Body of pancreas (tissue), 4 donors: ENCODE data around the gene SPOP. TPM values are rescaled to one million over a fixed set of nuclear protein-coding genes. Genes with fewer than 3 reads are reported as not detected.
A peak's percentile ranks its signal among the peaks of the same experiment; 100 is the strongest.

Experiments
- ATAC-seq: fragments of 150-250 bp; one replicate; pipeline ENCODE4 v1.9.1; 2016
- DNase-seq, 4 donors: peaks; one replicate each; pipeline ENCODE4 v3.0.0-alpha.2; 2019
- H3K27ac ChIP-seq, 4 donors: fragments of 200-600 bp; sonication (generic); 1 replicate in 3 of 4; 2 replicates in 1 of 4; pipeline versions ENCODE4 v1.5.1 to v1.6.1; 2016 to 2019; ENCODE audit warnings: mild to moderate bottlenecking in 1 of 4, mixed read lengths in 1 of 4, moderate library complexity in 1 of 4
- H3K27me3 ChIP-seq, 2 donors: fragments of 200-600 bp; sonication (generic); one replicate each; pipeline ENCODE4 v1.6.0; 2016; ENCODE audit warnings: mild to moderate bottlenecking in 1 of 2
- H3K36me3 ChIP-seq, 2 donors: fragments of 200-600 bp; sonication (generic); replicated peaks in 1 of 2; 2 replicates each; pipeline ENCODE4 v1.5.1; 2016; ENCODE audit warnings: low read depth in 2 of 2; ENCODE audit not compliant: insufficient read depth in 1 of 2
- H3K4me1 ChIP-seq: fragments of 200-600 bp; sonication (generic); one replicate; pipeline ENCODE4 v1.6.0; 2016
- H3K4me3 ChIP-seq, 2 donors: fragments of 200-600 bp; sonication (generic); 1 replicate in 1 of 2; 2 replicates in 1 of 2; pipeline ENCODE4 v1.5.1; 2016 to 2019
- H3K9me3 ChIP-seq, 3 donors: fragments of 200-600 bp; sonication (generic); 1 replicate in 2 of 3; 2 replicates in 1 of 3; pipeline ENCODE4 v1.5.1; 2016
- CTCF ChIP-seq, 7 experiments: fragments of 450-650 bp in 4 of 7; fragments of 200-600 bp in 3 of 7; sonication (generic) in 3 of 7; IDR thresholded peaks; one replicate each; pipeline ENCODE4 v1.5.1; 2016 to 2019; ENCODE audit warnings: antibody characterized with exemption in 7 of 7
- POLR2A ChIP-seq, 3 donors: fragments of 450-650 bp; IDR thresholded peaks; one replicate each; pipeline ENCODE4 v1.6.1; 2016; ENCODE audit warnings: antibody characterized with exemption in 3 of 3, mild to moderate bottlenecking in 2 of 3
- WGBS, 2 donors: methylation state at CpG; one replicate each; pipeline ENCODE4 v1.1.5; 2017; 5-methylcytosine and 5-hydroxymethylcytosine counted together
- intact Hi-C: fragments of 100-400 bp; cut with DNase I; formaldehyde crosslinking; loops from one replicate; pipeline ENCODE4 v1.15.1; 2023
- total RNA-seq, 2 donors: library from RNA; depleted of rRNA; stranded (reverse); fragments of >200 nt; gene quantifications; one replicate each; pipeline ENCODE4 v1.1.0, GENCODE V29; 2016

SPOP gene
- total RNA-seq, 2 donors from 2014 or later, result 42.3 to 57.4 TPM

GRCh38 chr17:49577963-49578362, 99.9 kb downstream of the SPOP start:
- Histone ChIP-seq H3K9me3 (no peaks in the 10 kb centered on the region), H3K36me3 (no peaks in the 10 kb centered on the region), H3K4me1 (peaks cover 21% of the 10 kb centered on the region), H3K27ac (no peak overlapping the region), H3K27me3 (peaks cover 0 to 32% of the 10 kb centered on the region in 2 donors), H3K4me3 (no peak overlapping the region)
- TF ChIP-seq CTCF (IDR thresholded peaks at IDR 0.05) (no peak), POLR2A (IDR thresholded peaks at IDR 0.05) (no peak)
- WGBS, 2 donors, result 52 to 57% methylated on average over 4 of the region's 4 CpGs
- intact Hi-C loops, result loop anchor here (10.0 kb wide), 1 partner anchor 427 kb away; no protein-coding TSS in a partner anchor
- DNase-seq (no peak), ATAC-seq (no peak)

GRCh38 chr17:49577650-49577934, 100.3 kb downstream of the SPOP start:
- DNase-seq (no peak), ATAC-seq (no peak)
- Histone ChIP-seq H3K4me1 (peaks cover 21% of the 10 kb centered on the region), H3K4me3 (no peak overlapping the region), H3K36me3 (no peaks in the 10 kb centered on the region), H3K9me3 (no peaks in the 10 kb centered on the region), H3K27me3 (peaks cover 0 to 32% of the 10 kb centered on the region in 2 donors), H3K27ac (no peak overlapping the region)
- TF ChIP-seq POLR2A (IDR thresholded peaks at IDR 0.05) (no peak), CTCF (IDR thresholded peaks at IDR 0.05) (no peak)
- WGBS, 2 donors, result 37 to 43% methylated on average over 3 of the region's 3 CpGs
- intact Hi-C loops, result loop anchor here (10.0 kb wide), 1 partner anchor 427 kb away; no protein-coding TSS in a partner anchor

GRCh38 chr17:49576917-49577649, 100.8 kb downstream of the SPOP start:
- TF ChIP-seq CTCF (IDR thresholded peaks at IDR 0.05) (no peak), POLR2A (IDR thresholded peaks at IDR 0.05) (no peak)
- WGBS, 2 donors, result 26 to 29% methylated on average over 19 to 22 of the region's 22 CpGs
- Histone ChIP-seq H3K4me3 (peak overlapping the region in 1 of 2 donors; percentile 29), H3K27me3 (peaks cover 0 to 32% of the 10 kb centered on the region in 2 donors), H3K4me1 (peaks cover 21% of the 10 kb centered on the region), H3K27ac (no peak overlapping the region), H3K36me3 (no peaks in the 10 kb centered on the region), H3K9me3 (no peaks in the 10 kb centered on the region)
- DNase-seq (no peak), ATAC-seq (no peak)
- intact Hi-C loops, result loop anchor here (10.0 kb wide), 1 partner anchor 428 kb away; no protein-coding TSS in a partner anchor

GRCh38 chr17:49576088-49576916, 101.6 kb downstream of the SPOP start:
- DNase-seq, result peak in 1 of 4 donors; percentile 34
- peaks cover 0 to 32% of the 10 kb centered on the region in 2 donors for H3K27me3 ChIP-seq
- no peaks in the 10 kb centered on the region for H3K36me3 ChIP-seq
- peaks cover 21% of the 10 kb centered on the region for H3K4me1 ChIP-seq
- TF ChIP-seq POLR2A (IDR thresholded peaks at IDR 0.05) (no peak), CTCF (IDR thresholded peaks at IDR 0.05) (no peak)
- intact Hi-C loops, result loop anchor here (10.0 kb wide), 1 partner anchor 428 kb away; no protein-coding TSS in a partner anchor
- peak overlapping the region in 1 of 2 donors; percentile 29 for H3K4me3 ChIP-seq
- peak; percentile 40 for ATAC-seq
- H3K27ac ChIP-seq, result no peak overlapping the region
- no peaks in the 10 kb centered on the region for H3K9me3 ChIP-seq
- WGBS, 2 donors, result 1 to 3% methylated on average over 34 to 66 of the region's 68 CpGs
